K562 (cell line): ENCODE measurements around the gene FHIT. TPM values are rescaled to one million over a fixed set of nuclear protein-coding genes. Genes with fewer than 3 reads are reported as not detected.

Experiments
- ATAC-seq: fragments of 200-7000 bp; cut with Tn5 transposase; 3 replicates; pipeline ENCODE4 v1.9.1; 2020; ENCODE audit warnings: moderate library complexity
- BruUV-seq: library from RNA; stranded (reverse); fragments of 400-500 nt; replicated peaks from 2 replicates; lab custom pipeline; 2021; lab: Mats Ljungman, UMichigan
- CTCF ChIA-PET: fragments of 300-600 bp; formaldehyde crosslinking; extraction: SDS; loops from one replicate; lab custom pipeline; 2021; ENCODE audit warnings: low intra/inter-chr PET ratio; lab: Yijun Ruan, JAX
- POLR2A ChIA-PET: fragments of 300-600, 350-650 bp; sonication (Branson Sonifier 250); formaldehyde crosslinking; extraction: SDS; loops from one replicate; lab custom pipeline; 2021; ENCODE audit warnings: antibody characterized with exemption, inconsistent platforms; lab: Yijun Ruan, JAX
- DNase-seq, 4 experiments: peaks; one replicate each; pipeline versions ENCODE4 v3.0.0 to v3.0.0-alpha.2; 2011 to 2018; ENCODE audit warnings: low spot score in 3 of 4, mixed read lengths in 3 of 4; ENCODE audit errors: extremely low read depth in 1 of 4
- FAIRE-seq: peaks from 2 replicates; lab custom pipeline; 2011; peaks lifted over from hg19 to GRCh38; lab: Jason Lieb, UNC
- H2AFZ ChIP-seq: 2 replicates; pipeline ENCODE4 v1.6.0; 2011; ENCODE audit warnings: low read depth, low read length, control low read depth, inconsistent platforms
- H3K27ac ChIP-seq: fragments of 200-600 bp; 3 replicates; pipeline ENCODE4 v1.8.0; 2011; ENCODE audit warnings: low read depth, mild to moderate bottlenecking, control low read depth, inconsistent platforms, low read length, moderate library complexity, mixed read lengths; ENCODE audit errors: extremely low read depth
- H3K27me3 ChIP-seq, 2 experiments: fragments of 300-600 bp in 1 of 2; 2 replicates in 1 of 2; 3 replicates in 1 of 2; pipeline versions ENCODE4 v1.6.0 to v1.8.0; 2011; ENCODE audit warnings: inconsistent platforms in 2 of 2, low read length in 2 of 2, mild to moderate bottlenecking in 1 of 2, mixed read lengths in 1 of 2, moderate library complexity in 1 of 2; ENCODE audit not compliant: control insufficient read depth in 2 of 2, insufficient read depth in 2 of 2
- H3K36me3 ChIP-seq: fragments of 300-600 bp; 3 replicates; pipeline ENCODE4 v1.8.0; 2011; ENCODE audit warnings: mild to moderate bottlenecking, low read length, inconsistent platforms; ENCODE audit not compliant: control insufficient read depth, insufficient read depth
- H3K4me1 ChIP-seq, 2 experiments: fragments of 200-600 bp in 1 of 2; replicated peaks in 1 of 2; 2 replicates in 1 of 2; 3 replicates in 1 of 2; pipeline versions ENCODE4 v1.5.1 to v1.8.0; 2011; ENCODE audit warnings: inconsistent platforms in 2 of 2, low read length in 2 of 2, mild to moderate bottlenecking in 1 of 2, mixed read lengths in 1 of 2, moderate library complexity in 1 of 2; ENCODE audit not compliant: control insufficient read depth in 2 of 2, insufficient read depth in 2 of 2
- H3K4me2 ChIP-seq: 2 replicates; pipeline ENCODE4 v1.6.1; 2011; ENCODE audit warnings: low read length, control low read depth, inconsistent platforms, mixed read lengths; ENCODE audit not compliant: insufficient read depth
- H3K4me3 ChIP-seq: fragments of 200-600 bp; sonication (generic), shearing (Covaris generic); 2 replicates; pipeline ENCODE4 v1.5.1; 2016; ENCODE audit warnings: control low read depth, inconsistent platforms
- H3K79me2 ChIP-seq: fragments of 200-600 bp; 3 replicates; pipeline ENCODE4 v1.8.0; 2011; ENCODE audit warnings: low read length, inconsistent platforms; ENCODE audit not compliant: control insufficient read depth, insufficient read depth
- H3K9ac ChIP-seq, 2 experiments: 2 replicates each; pipeline versions ENCODE4 v1.6.0 to v1.6.1; 2011; ENCODE audit warnings: low read depth in 2 of 2, low read length in 2 of 2, control low read depth in 1 of 2, inconsistent platforms in 1 of 2, mild to moderate bottlenecking in 1 of 2, mixed read lengths in 1 of 2; ENCODE audit not compliant: insufficient read depth in 1 of 2
- H3K9me1 ChIP-seq: one replicate; pipeline ENCODE4 v1.6.0; 2011; ENCODE audit warnings: inconsistent platforms, mild to moderate bottlenecking, low read length, moderate library complexity; ENCODE audit not compliant: control insufficient read depth, insufficient read depth
- H3K9me3 ChIP-seq: replicated peaks from 2 replicates; pipeline ENCODE4 v1.5.1; 2011; ENCODE audit warnings: low read depth, low read length, inconsistent platforms; ENCODE audit not compliant: control insufficient read depth, insufficient read depth
- H4K20me1 ChIP-seq: replicated peaks from 2 replicates; pipeline ENCODE4 v1.6.1; 2011; ENCODE audit warnings: low read length, inconsistent platforms, mixed read lengths; ENCODE audit not compliant: control insufficient read depth, insufficient read depth
- CHD2 ChIP-seq: IDR thresholded peaks from 2 replicates; pipeline ENCODE4 v1.6.1; 2011; ENCODE audit warnings: low read depth, low read length
- CREM ChIP-seq: IDR thresholded peaks from 2 replicates; pipeline ENCODE4 v1.6.1; 2014; ENCODE audit warnings: antibody characterized with exemption, low read depth
- CSDE1 ChIP-seq, 2 experiments: fragments of 450-650 bp; IDR thresholded peaks; 2 replicates each; pipeline ENCODE4 v1.6.1; 2016; ENCODE audit warnings: mild to moderate bottlenecking in 1 of 2
- E2F8 ChIP-seq: fragments of 450-650 bp; IDR thresholded peaks from 2 replicates; pipeline ENCODE4 v1.7.1; 2018; ENCODE audit warnings: mild to moderate bottlenecking, low read depth; ENCODE audit not compliant: partially characterized antibody
- EP300 ChIP-seq: IDR thresholded peaks from 2 replicates; pipeline ENCODE4 v1.6.1; 2012; ENCODE audit warnings: low read length, improper control_type of control experiment
- NCOA1 ChIP-seq: fragments of 450-650 bp; IDR thresholded peaks from 2 replicates; pipeline ENCODE4 v1.6.1; 2016; ENCODE audit warnings: low read depth
- NCOA2 ChIP-seq, 2 experiments: fragments of 450-650 bp; IDR thresholded peaks; 2 replicates each; pipeline ENCODE4 v1.6.1; 2018; ENCODE audit warnings: mild to moderate bottlenecking in 2 of 2, moderate library complexity in 1 of 2; ENCODE audit not compliant: partially characterized antibody in 2 of 2
- RBM22 ChIP-seq: fragments of 200-400 bp; formaldehyde crosslinking; IDR thresholded peaks from 2 replicates; pipeline ENCODE4 v1.6.1; 2018; ENCODE audit warnings: low read length, low read depth; ENCODE audit not compliant: poor library complexity, severe bottlenecking
- SP2 ChIP-seq: IDR thresholded peaks from 2 replicates; pipeline ENCODE4 v1.6.1; 2011; ENCODE audit warnings: mild to moderate bottlenecking, low read depth, low read length, moderate library complexity; ENCODE audit not compliant: poor library complexity, severe bottlenecking; ENCODE audit errors: extremely low read depth
- TAL1 ChIP-seq: fragments of 450-650 bp; IDR thresholded peaks from 2 replicates; pipeline ENCODE4 v1.6.1; 2016; ENCODE audit warnings: mild to moderate bottlenecking
- TEAD4 ChIP-seq, 2 experiments: sonication (generic) in 1 of 2; formaldehyde crosslinking in 1 of 2; IDR thresholded peaks; 2 replicates each; pipeline versions ENCODE4 v1.6.1 to v1.8.0; 2012 to 2022; ENCODE audit warnings: borderline replicate concordance in 1 of 2, inconsistent platforms in 1 of 2, low read length in 1 of 2, mild to moderate bottlenecking in 1 of 2, missing genetic modification reagents in 1 of 2
- ZNF263 ChIP-seq: sonication (generic); formaldehyde crosslinking; IDR thresholded peaks from 2 replicates; pipeline ENCODE4 v1.8.0; 2022; ENCODE audit warnings: mild to moderate bottlenecking, missing genetic modification reagents, borderline replicate concordance
- ZNF316 ChIP-seq: fragments of 450-650 bp; IDR thresholded peaks from 2 replicates; pipeline ENCODE4 v1.6.1; 2016
- ZNF436 ChIP-seq: fragments of 250-450, 450-650 bp; sonication (Bioruptor Pico); formaldehyde crosslinking; IDR thresholded peaks from 2 replicates; pipeline ENCODE4 v1.7.0; 2020; ENCODE audit warnings: mild to moderate bottlenecking
- ZNF830 ChIP-seq: fragments of 250-450 bp; sonication (Bioruptor Pico); IDR thresholded peaks from 2 replicates; pipeline ENCODE4 v1.5.0; 2021; ENCODE audit warnings: mild to moderate bottlenecking
- WGBS: fragments of 100-300 bp; shearing (Covaris generic); methylation state at CpG from one replicate; pipeline ENCODE4 v1.1.6; 2016; ENCODE audit warnings: low coverage, mixed read lengths; ENCODE audit not compliant: insufficient coverage; ENCODE audit errors: missing lambda C conversion rate; 5-methylcytosine and 5-hydroxymethylcytosine counted together
- in situ Hi-C: fragments of 300-500 bp; cut with MboI; formaldehyde crosslinking; loops from 4 replicates; pipeline ENCODE4 v1.15.0; 2018; ENCODE audit warnings: inconsistent platforms, mixed read lengths
- intact Hi-C: fragments of 100-400 bp; cut with micrococcal nuclease; formaldehyde crosslinking; loops from 2 replicates; pipeline ENCODE4 v1.14.2; 2022
- polyA plus RNA-seq, 8 experiments: library from polyadenylated mRNA; depleted of rRNA in 4 of 8; stranded (reverse) in 5 of 8; unstranded in 3 of 8; fragments of >200 nt; fragmentation: Nextera tagmentation in 2 of 8; fragmentation: Illumina TruSeq in 1 of 8; extraction: Ambion mirVana in 2 of 8; extraction: Trizol in 1 of 8; gene quantifications; 2 replicates each; pipeline versions ENCODE4 v1.2.1 to v1.2.3, GENCODE V29; 2011 to 2014; ENCODE audit warnings: inconsistent platforms in 1 of 8, missing spikeins in 1 of 8
- total RNA-seq, 7 experiments: library from RNA; depleted of rRNA in 6 of 7; stranded (reverse); fragments of >200 nt in 6 of 7; fragmentation: Illumina TruSeq in 2 of 7; extraction: Trizol in 2 of 7; gene quantifications; 2 replicates each; pipeline versions ENCODE4 v1.2.1 to v1.2.3, GENCODE V29; 2011 to 2021; ENCODE audit warnings: low replicate concordance in 1 of 7

The FHIT gene
- total and polyA plus RNA-seq, 9 of the 15 experiments (the other 6 are each of a cell fraction or from before 2014, with no cell fraction given) = 1.7 to 9.1 (median 4.3) TPM

GRCh38 chr3:59877263-59878037 is 1373.8 kb downstream of the FHIT start:
- BruUV-seq = no TSS peak
- H3K27me3 ChIP-seq = no peaks in the 10 kb centered on the region
- POLR2A ChIA-PET = no interaction called here
- CTCF ChIA-PET = no interaction called here
- WGBS = 0% methylated on average over 2 of the region's 2 CpGs
- H3K9ac ChIP-seq = no peak overlapping the region
- H3K9me1 ChIP-seq = no peaks in the 10 kb centered on the region
- H3K36me3 ChIP-seq = no peaks in the 10 kb centered on the region
- ATAC-seq (peak; percentile 77), FAIRE-seq (peak; percentile 61), DNase-seq (peak; percentile 2 to 71 (median 29))
- H3K4me3 ChIP-seq = no peak overlapping the region
- no peaks in the 10 kb centered on the region for H3K9me3 ChIP-seq
- in situ Hi-C loops = no loop called here
- no peak overlapping the region for H3K4me2 ChIP-seq
- H2AFZ ChIP-seq = no peak overlapping the region
- no peak overlapping the region for H3K27ac ChIP-seq
- intact Hi-C loops = no loop called here
- peaks cover 0 to 12% of the 10 kb centered on the region in 2 experiments; a peak in 3 of 5 replicates for H3K4me1 ChIP-seq
- no peaks in the 10 kb centered on the region for H4K20me1 ChIP-seq
- no peaks in the 10 kb centered on the region for H3K79me2 ChIP-seq
- no peak for TF ChIP-seq ZNF830 (CRISPR knock-in tag)
- TF ChIP-seq E2F8 = no peak
- TF ChIP-seq CSDE1 (IDR thresholded peaks at IDR 0.05) = no peak
- peak; percentile 26; the same call in 1 of the 2 replicates for TF ChIP-seq CREM
- no peak for TF ChIP-seq ZNF316
- TF ChIP-seq CHD2 = no peak
- peak; percentile 80 for TF ChIP-seq EP300
- no peak for TF ChIP-seq NCOA2 (IDR thresholded peaks at IDR 0.05; ENCODE audit: partially characterized antibody in 2 of 2)
- no peak for TF ChIP-seq ZNF436 (CRISPR knock-in tag)
- TF ChIP-seq TEAD4 (IDR thresholded peaks at IDR 0.05; ENCODE audit: low read length) = peak; percentile 91
- no peak for TF ChIP-seq TEAD4 (CRISPR knock-in tag; IDR thresholded peaks at IDR 0.05; ENCODE audit: borderline replicate concordance)
- TF ChIP-seq RBM22 = no peak
- no peak for TF ChIP-seq SP2
- no peak for TF ChIP-seq ZNF263 (CRISPR knock-in tag)
- TF ChIP-seq NCOA1 = peak; percentile 25; the same call in 1 of the 2 replicates
- TF ChIP-seq TAL1 = peak; percentile 88
